HepG2 (cell line): ENCODE data around the gene SLC8B1.

Experiments
- CHD4 ChIP-seq: fragments of 200-600 bp; sonication (generic); IDR thresholded peaks from 2 replicates; pipeline ENCODE4 v1.7.0; 2017; ENCODE audit warnings: mild to moderate bottlenecking, low read length, borderline replicate concordance
- ZFY ChIP-seq: sonication (generic); formaldehyde crosslinking; IDR thresholded peaks from 2 replicates; pipeline ENCODE4 v1.4.0; 2020; ENCODE audit warnings: missing genetic modification reagents

DNA sequence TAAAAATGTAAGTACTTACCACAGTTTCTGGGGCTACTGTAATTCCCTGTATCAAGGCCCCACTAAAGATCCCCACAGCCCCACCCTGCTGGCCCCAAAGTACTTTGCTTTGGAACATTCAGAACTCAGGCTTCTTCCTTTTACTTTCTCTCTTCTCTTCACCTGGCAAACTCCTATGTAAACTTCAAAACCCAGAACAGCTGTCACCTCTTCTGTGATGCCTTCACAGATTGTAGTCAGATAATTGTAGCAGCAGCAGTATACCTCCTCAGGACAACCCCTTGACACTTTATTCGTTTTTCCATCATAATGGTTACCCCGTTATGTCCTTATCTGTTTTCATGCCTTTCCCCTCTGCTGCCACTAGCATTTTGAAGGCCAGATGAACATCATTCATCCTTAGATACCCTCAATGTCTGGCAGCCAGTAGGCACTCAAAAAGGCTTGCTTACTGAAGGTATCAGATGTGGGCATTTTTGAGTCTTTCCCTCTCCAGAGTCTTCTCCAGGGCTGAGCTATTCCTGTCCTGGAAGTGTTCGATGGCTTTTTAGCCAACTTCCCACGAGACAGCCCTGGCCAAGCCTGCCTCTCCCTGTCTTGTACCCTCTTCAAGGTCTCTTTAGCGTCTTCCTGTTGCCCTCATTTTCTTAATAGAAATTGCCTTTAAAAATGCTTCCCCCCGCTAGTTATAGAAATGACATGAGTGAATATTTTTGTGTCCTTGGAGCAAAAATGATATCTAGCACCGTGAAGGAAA lies 30.9 kb upstream of the SLC8B1 start:
- TF ChIP-seq CHD4 = no peak
- TF ChIP-seq ZFY (CRISPR knock-in tag) = no peak
